AG09309 (cell line): ENCODE results near the gene DDHD1.

Experiments used
- DNase-seq: peaks from one replicate; pipeline ENCODE4 v3.0.0-alpha.2; 2010; ENCODE audit warnings: low read depth
- H3K4me3 ChIP-seq: 2 replicates; pipeline ENCODE4 v1.5.1; 2011; ENCODE audit warnings: mild to moderate bottlenecking, low read depth, low read length, moderate library complexity; ENCODE audit not compliant: control insufficient read depth
- CTCF ChIP-seq: IDR thresholded peaks from 2 replicates; pipeline ENCODE4 v1.5.1; 2011; ENCODE audit warnings: mild to moderate bottlenecking, low read depth, low read length, inconsistent platforms; ENCODE audit not compliant: insufficient read depth, control insufficient read depth; ENCODE audit errors: missing control alignments

The DDHD1 gene

GRCh38 chr14:53003776-53004175, 149.3 kb downstream of the DDHD1 start:
- H3K4me3 ChIP-seq = no peak overlapping the region
- no peak for DNase-seq
- TF ChIP-seq CTCF = no peak

GRCh38 chr14:53002576-53002975, 150.5 kb downstream of the DDHD1 start:
- no peak for DNase-seq
- H3K4me3 ChIP-seq = no peak overlapping the region
- no peak for TF ChIP-seq CTCF

GRCh38 chr14:53001787-53002378, 151.2 kb downstream of the DDHD1 start:
- no peak for TF ChIP-seq CTCF
- H3K4me3 ChIP-seq = no peak overlapping the region
- no peak for DNase-seq

- DNase-seq = peak; percentile 54
- no peak for TF ChIP-seq CTCF
- H3K4me3 ChIP-seq = no peak overlapping the region
Measured at GRCh38 chr14:52998376-52999015, 154.6 kb downstream of the DDHD1 start.

- TF ChIP-seq CTCF = no peak
- no peak for DNase-seq
- H3K4me3 ChIP-seq = no peak overlapping the region
Measured at GRCh38 chr14:52996493-52996892, 156.6 kb downstream of the DDHD1 start.

GRCh38 chr14:52995998-52996397, 157.1 kb downstream of the DDHD1 start:
- no peak for TF ChIP-seq CTCF
- DNase-seq = no peak

More at GRCh38 chr14:52995998-52996397, 157.1 kb downstream of the DDHD1 start:
- no peak overlapping the region for H3K4me3 ChIP-seq
